GM12878 (cell line): ENCODE results near the gene CRTC1. TPM values are rescaled to one million over a fixed set of nuclear protein-coding genes. Genes with fewer than 3 reads are reported as not detected.

Experiments
- ATAC-seq: fragments of 200-7000 bp; cut with Tn5 transposase; 3 replicates; pipeline ENCODE4 v1.9.1; 2020; ENCODE audit warnings: mild to moderate bottlenecking, moderate library complexity
- BruUV-seq: library from RNA; stranded (reverse); fragments of 400-500 nt; replicated peaks from 2 replicates; lab custom pipeline; 2021; lab: Mats Ljungman, UMichigan
- CTCF ChIA-PET: fragments of 300-600 bp; sonication (Branson Sonifier 250); formaldehyde crosslinking; extraction: SDS; loops from one replicate; lab custom pipeline; 2021; ENCODE audit warnings: inconsistent platforms; lab: Yijun Ruan, JAX
- POLR2A ChIA-PET: fragments of 350-600 bp; formaldehyde crosslinking; extraction: SDS; loops from one replicate; lab custom pipeline; 2021; ENCODE audit warnings: inconsistent platforms; lab: Charles Lee
- RAD21 ChIA-PET: fragments of 300-600 bp; sonication (Branson Sonifier 250); formaldehyde crosslinking; loops from one replicate; lab custom pipeline; 2023; ENCODE audit warnings: antibody characterized with exemption; ENCODE audit not compliant: unreplicated experiment; lab: Charles Lee
- SMC1A ChIA-PET: fragments of 300-600 bp; sonication (Branson Sonifier 250); formaldehyde crosslinking; loops from one replicate; lab custom pipeline; 2023; ENCODE audit not compliant: unreplicated experiment, uncharacterized antibody; lab: Charles Lee
- DNase-seq: peaks from one replicate; pipeline ENCODE4 v3.0.0-alpha.2; 2011; ENCODE audit warnings: low read depth, low spot score
- FAIRE-seq: peaks from 3 replicates; lab custom pipeline; 2011; peaks lifted over from hg19 to GRCh38; lab: Jason Lieb, UNC
- H2AFZ ChIP-seq: 2 replicates; pipeline ENCODE4 v1.6.0; 2011; ENCODE audit warnings: low read depth, low read length, control low read depth; ENCODE audit not compliant: control insufficient read depth
- H3K27ac ChIP-seq: 2 replicates; pipeline ENCODE4 v1.5.1; 2011; ENCODE audit warnings: control low read depth; ENCODE audit not compliant: control insufficient read depth, insufficient read depth
- H3K27me3 ChIP-seq, 2 experiments: replicated peaks in 1 of 2; 2 replicates each; pipeline versions ENCODE4 v1.6.0 to v1.6.1; 2011; ENCODE audit warnings: low read length in 1 of 2; ENCODE audit not compliant: control insufficient read depth in 2 of 2, insufficient read depth in 2 of 2
- H3K36me3 ChIP-seq, 2 experiments: 2 replicates each; pipeline ENCODE4 v1.5.1; 2011; ENCODE audit warnings: low read length in 1 of 2; ENCODE audit not compliant: control insufficient read depth in 2 of 2, insufficient read depth in 2 of 2
- H3K4me1 ChIP-seq: 2 replicates; pipeline ENCODE4 v1.6.1; 2011; ENCODE audit warnings: mild to moderate bottlenecking, low read length, moderate library complexity, mixed read lengths; ENCODE audit not compliant: control insufficient read depth, insufficient read depth
- H3K4me2 ChIP-seq: 2 replicates; pipeline ENCODE4 v1.6.0; 2011; ENCODE audit warnings: control low read depth; ENCODE audit not compliant: control insufficient read depth, insufficient read depth
- H3K4me3 ChIP-seq: fragments of 200-600 bp; sonication (generic); 2 replicates; pipeline ENCODE4 v1.5.1; 2016
- H3K79me2 ChIP-seq: 2 replicates; pipeline ENCODE4 v1.6.0; 2011; ENCODE audit warnings: low read length; ENCODE audit not compliant: control insufficient read depth, insufficient read depth
- H3K9ac ChIP-seq: 2 replicates; pipeline ENCODE4 v1.8.0; 2011; ENCODE audit warnings: low read length, control low read depth, mixed read lengths; ENCODE audit not compliant: control insufficient read depth, insufficient read depth
- H3K9me3 ChIP-seq: replicated peaks from 3 replicates; pipeline ENCODE4 v1.5.1; 2011; ENCODE audit warnings: mild to moderate bottlenecking, low read length; ENCODE audit not compliant: control insufficient read depth, insufficient read depth
- H4K20me1 ChIP-seq: 2 replicates; pipeline ENCODE4 v1.6.0; 2011; ENCODE audit not compliant: control insufficient read depth, insufficient read depth
- ATF7 ChIP-seq: fragments of 450-650 bp; IDR thresholded peaks from 2 replicates; pipeline ENCODE4 v1.6.1; 2016; ENCODE audit warnings: low read depth, mild to moderate bottlenecking
- CHD4 ChIP-seq: fragments of 200-600 bp; sonication (generic); IDR thresholded peaks from 2 replicates; pipeline ENCODE4 v1.6.1; 2016; ENCODE audit warnings: mild to moderate bottlenecking
- EGR1 ChIP-seq, 2 experiments: IDR thresholded peaks; 1 replicate in 1 of 2; 2 replicates in 1 of 2; pipeline ENCODE4 v1.6.1; 2011 to 2012; ENCODE audit warnings: low read depth in 2 of 2, low read length in 2 of 2, borderline replicate concordance in 1 of 2, mild to moderate bottlenecking in 1 of 2, moderate library complexity in 1 of 2
- EP300 ChIP-seq, 2 experiments: fragments of 150-350 bp in 1 of 2; IDR thresholded peaks; 2 replicates each; pipeline ENCODE4 v1.6.1; 2011 to 2012; ENCODE audit warnings: low read depth in 2 of 2, low read length in 2 of 2, borderline replicate concordance in 1 of 2, improper control_type of control experiment in 1 of 2, inconsistent platforms in 1 of 2; ENCODE audit not compliant: control insufficient read depth in 1 of 2
- HDAC2 ChIP-seq: fragments of 200-600 bp; sonication (generic); IDR thresholded peaks from 2 replicates; pipeline ENCODE4 v1.6.1; 2017
- SPI1 ChIP-seq: IDR thresholded peaks from 2 replicates; pipeline ENCODE4 v1.6.1; 2011; ENCODE audit warnings: low read depth, mild to moderate bottlenecking, low read length, moderate library complexity, borderline replicate concordance; ENCODE audit not compliant: insufficient read depth
- WGBS: methylation state at CpG from one replicate; pipeline ENCODE4 v1.1.6; 2016; ENCODE audit warnings: low lambda C conversion rate; ENCODE audit not compliant: insufficient replicate concordance, insufficient coverage; ENCODE audit errors: missing lambda C conversion rate; 5-methylcytosine and 5-hydroxymethylcytosine counted together
- in situ Hi-C: fragments of 300-500 bp; cut with MboI; formaldehyde crosslinking; loops from 9 replicates; pipeline ENCODE4 v1.14.3; 2018; ENCODE audit warnings: mixed read lengths
- intact Hi-C: fragments of 100-400 bp; cut with micrococcal nuclease; formaldehyde crosslinking; loops from one replicate; pipeline ENCODE4 v1.14.2; 2022; ENCODE audit not compliant: unreplicated experiment
- polyA plus RNA-seq, 11 experiments: library from polyadenylated mRNA; depleted of rRNA in 4 of 11; unstranded in 6 of 11; stranded (reverse) in 5 of 11; fragments of >200 nt; fragmentation: Nextera tagmentation in 4 of 11; fragmentation: Illumina TruSeq in 1 of 11; extraction: Ambion mirVana in 4 of 11; extraction: Trizol in 1 of 11; gene quantifications; 1 replicate in 1 of 11; 2 replicates in 10 of 11; pipeline versions ENCODE4 v1.2.1 to v1.2.3, GENCODE V29; 2011 to 2016; ENCODE audit warnings: inconsistent platforms in 2 of 11, missing spikeins in 2 of 11, low read depth in 1 of 11
- total RNA-seq, 4 experiments: library from RNA; depleted of rRNA in 3 of 4; stranded (reverse); fragments of >200 nt in 3 of 4; fragmentation: Illumina TruSeq in 1 of 4; extraction: Trizol in 1 of 4; gene quantifications; 2 replicates each; pipeline versions ENCODE4 v1.2.1 to v1.2.3, GENCODE V29; 2013 to 2021

Gene CRTC1
- total and polyA plus RNA-seq, 10 of the 15 experiments (the other 5 are each of a cell fraction or from before 2014, with no cell fraction given) = 0.02 to 4.6 (median 1.1) TPM; not detected in 1

- BruUV-seq = no TSS peak
- TF ChIP-seq EP300 (IDR thresholded peaks at IDR 0.05; ENCODE audit: borderline replicate concordance in 1 of 2, control insufficient read depth in 1 of 2, low read depth in 2 of 2, low read length in 2 of 2) (no peak), ATF7 (no peak)
- Histone ChIP-seq H4K20me1 (no peaks in the 10 kb centered on the region), H2AFZ (no peak overlapping the region), H3K9me3 (no peaks in the 10 kb centered on the region), H3K9ac (no peak overlapping the region), H3K4me1 (no peaks in the 10 kb centered on the region), H3K27ac (no peak overlapping the region), H3K27me3 (no peaks in the 10 kb centered on the region; a peak in 1 of 4 replicates), H3K4me2 (no peak overlapping the region), H3K4me3 (no peak overlapping the region), H3K79me2 (no peaks in the 10 kb centered on the region), H3K36me3 (no peaks in the 10 kb centered on the region)
- ChIA-PET RAD21 (interaction anchor here (0.6 to 1.0 kb wide), 2 partner anchors 63 to 66 kb away, joined by 4 to 9 read pairs; no protein-coding TSS in a partner anchor), CTCF (interaction anchor here (0.6 to 1.8 kb wide), 2 partner anchors 49 to 66 kb away, joined by 3 to 11 read pairs; no protein-coding TSS in a partner anchor), SMC1A (interaction anchor here (0.7 kb wide), 1 partner anchor 66 kb away, joined by 4 read pairs; no protein-coding TSS in a partner anchor), POLR2A (no interaction called here)
- intact Hi-C loops = no loop called here
- WGBS = 55% methylated on average over 14 of the region's 14 CpGs
- FAIRE-seq (no peak), DNase-seq (no peak), ATAC-seq (no peak)
- in situ Hi-C loops = no loop called here
Observed at GRCh38 chr19:18781047-18781600, 97.6 kb downstream of the CRTC1 start.

DNA sequence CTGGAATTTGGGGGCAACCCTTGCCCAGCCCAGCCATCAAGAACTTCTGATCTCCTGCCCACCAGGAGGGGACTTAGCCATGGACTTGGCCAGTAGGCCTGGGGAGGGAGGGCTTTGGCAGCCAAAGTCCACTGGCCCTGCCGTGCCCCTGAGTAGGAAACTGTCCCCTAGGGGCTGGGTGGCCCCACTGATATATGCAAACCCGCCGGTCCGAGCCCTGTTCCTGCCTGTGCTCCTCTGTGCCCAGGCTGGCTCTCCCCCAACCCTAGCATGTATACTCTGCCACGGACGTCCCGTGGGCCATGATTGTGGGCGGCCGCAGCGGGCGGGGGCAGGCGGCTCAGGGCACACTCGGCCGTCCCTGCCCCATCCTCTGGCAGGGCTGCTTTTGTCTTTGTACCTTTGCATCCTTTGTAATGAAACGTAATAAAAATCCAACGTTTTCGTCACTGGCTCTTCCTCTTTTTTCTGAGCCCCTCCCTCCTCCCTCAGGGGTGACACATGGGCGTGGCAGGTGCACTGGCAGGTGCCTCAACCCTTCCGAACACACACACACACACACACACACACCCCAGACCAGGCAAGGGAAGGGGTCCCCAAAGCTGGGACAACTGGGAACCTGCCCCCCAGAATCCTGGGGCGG lies 98.5 kb downstream of the CRTC1 start:
- CTCF ChIA-PET = interaction anchor here (1.8 kb wide), 1 partner anchor 65 kb away, joined by 11 read pairs; no protein-coding TSS in a partner anchor
- H3K9me3 ChIP-seq = no peaks in the 10 kb centered on the region; the same call in 2 of the 3 replicates
- TF ChIP-seq CHD4 (no peak), HDAC2 (no peak), EGR1 (IDR thresholded peaks at IDR 0.05; ENCODE audit: borderline replicate concordance in 1 of 2, low read depth in 2 of 2, low read length in 2 of 2) (no peak), SPI1 (peak; percentile 44; the same call in 1 of the 2 replicates)
- TF ChIP-seq, all 136 proteins: peak for 1
- Histone ChIP-seq H4K20me1 (no peaks in the 10 kb centered on the region), H3K4me3 (no peak overlapping the region), H3K9ac (no peak overlapping the region), H2AFZ (no peak overlapping the region), H3K79me2 (no peaks in the 10 kb centered on the region), H3K4me1 (no peaks in the 10 kb centered on the region), H3K27me3 (no peaks in the 10 kb centered on the region; a peak in 1 of 4 replicates), H3K36me3 (no peaks in the 10 kb centered on the region), H3K4me2 (no peak overlapping the region), H3K27ac (no peak overlapping the region)
- ChIA-PET RAD21 (no interaction called here), SMC1A (no interaction called here), POLR2A (no interaction called here)
- WGBS = 27% methylated on average over 20 of the region's 20 CpGs
- no peak for DNase-seq
- in situ Hi-C loops = no loop called here
- no peak for ATAC-seq
- FAIRE-seq = no peak
- intact Hi-C loops = no loop called here
- no TSS peak for BruUV-seq
